Measurements from ENCODE around the gene SLBP. TPM values are rescaled to one million over a fixed set of nuclear protein-coding genes. Genes with fewer than 3 reads are reported as not detected.
A peak's percentile ranks its signal among the peaks of the same experiment; 100 is the strongest.

SLBP gene
- total and polyA plus RNA-seq, 2 of the 8 experiments (the other 6 are each of a cell fraction or from before 2014, with no cell fraction given): 44.1 to 49.0 TPM

DNA sequence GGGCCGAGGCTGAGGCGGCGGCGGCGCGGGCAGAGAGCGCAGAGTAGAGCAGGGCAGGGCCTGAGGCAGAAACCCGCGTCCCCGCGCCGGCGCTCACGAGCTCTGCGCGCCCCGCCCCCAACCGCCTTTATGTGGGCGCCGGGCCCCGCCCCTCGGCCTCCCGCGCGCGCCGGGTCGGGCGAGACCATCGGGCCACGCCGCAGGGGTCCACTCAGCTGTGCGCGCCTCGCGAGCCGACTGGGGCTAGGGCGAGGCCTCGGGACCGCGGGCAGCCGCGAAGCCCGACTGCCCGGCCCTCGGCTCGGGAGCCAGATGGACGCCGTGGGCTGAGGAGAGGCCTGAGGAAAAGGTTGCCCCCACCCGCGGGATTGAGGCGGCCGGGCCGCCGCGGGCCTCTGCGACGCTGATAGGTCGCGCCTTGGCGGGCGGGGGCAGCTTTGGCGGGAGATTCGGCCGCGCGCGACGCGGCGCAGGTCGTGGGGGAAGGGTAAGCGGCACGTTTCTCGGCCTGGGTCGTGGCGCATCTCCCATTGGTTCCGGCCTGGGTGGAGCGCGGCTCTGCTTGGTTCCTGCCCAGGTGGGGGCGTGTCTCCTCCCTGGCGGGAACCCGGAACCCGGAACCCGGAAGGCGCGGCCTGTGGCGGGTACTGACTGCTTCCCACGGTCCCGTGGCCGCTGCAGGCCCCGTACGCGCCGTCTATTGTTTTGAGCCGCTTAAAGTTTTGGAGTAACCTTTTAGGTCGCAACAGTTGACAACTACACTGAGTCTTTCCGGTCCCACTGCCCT lies at the start of gene SLBP (continued):
- TF ChIP-seq CTBP2 (IDR thresholded peaks at IDR 0.05; ENCODE audit: borderline replicate concordance, insufficient read depth, insufficient read length, low read length) (peak; percentile 67), EZH2 (IDR thresholded peaks at IDR 0.05; ENCODE audit: low read depth, low read length, severe bottlenecking) (peak; percentile 7), SP4 (IDR thresholded peaks at IDR 0.05; ENCODE audit: low read length) (no peak), BCL11A (IDR thresholded peaks at IDR 0.05; ENCODE audit: low read depth in 2 of 2, low read length in 2 of 2) (no peak), GABPA (IDR thresholded peaks at IDR 0.05; ENCODE audit: borderline replicate concordance, insufficient read depth, low read length) (no peak), BACH1 (IDR thresholded peaks at IDR 0.05; ENCODE audit: low read length) (peak; percentile 86; the same call in 1 of the 2 replicates), BRCA1 (IDR thresholded peaks at IDR 0.05; ENCODE audit: low read depth, low read length) (no peak), TEAD4 (IDR thresholded peaks at IDR 0.05; ENCODE audit: low read depth, low read length) (peak; percentile 49; the same call in 1 of the 2 replicates), HDAC6 (IDR thresholded peaks at IDR 0.05; ENCODE audit: low read depth, low read length) (no peak), RAD21 (IDR thresholded peaks at IDR 0.05 in 1 of 2, conservative IDR thresholded peaks at IDR 0.05 in 1 of 2; ENCODE audit: low read depth in 2 of 2, low read length in 2 of 2) (no peak), HDAC2 (IDR thresholded peaks at IDR 0.05; ENCODE audit: borderline replicate concordance in 1 of 2, low read depth in 2 of 2, low read length in 2 of 2) (peak; percentile 14 to 41; a peak in 1 of 4 replicates), POLR2AphosphoS5 (IDR thresholded peaks at IDR 0.05; ENCODE audit: low read depth, low read length) (peak; percentile 78), CHD1 (IDR thresholded peaks at IDR 0.05; ENCODE audit: low read depth, low read length) (no peak; the same call in 1 of the 2 replicates), EP300 (IDR thresholded peaks at IDR 0.05; ENCODE audit: borderline replicate concordance in 1 of 2, low read depth in 2 of 2, low read length in 2 of 2) (peak in 1 of 2 experiments; percentile 17; a peak in 1 of 3 replicates), MAFK (IDR thresholded peaks at IDR 0.05; ENCODE audit: low read depth, low read length) (no peak)
- TF ChIP-seq, protein P1, sequence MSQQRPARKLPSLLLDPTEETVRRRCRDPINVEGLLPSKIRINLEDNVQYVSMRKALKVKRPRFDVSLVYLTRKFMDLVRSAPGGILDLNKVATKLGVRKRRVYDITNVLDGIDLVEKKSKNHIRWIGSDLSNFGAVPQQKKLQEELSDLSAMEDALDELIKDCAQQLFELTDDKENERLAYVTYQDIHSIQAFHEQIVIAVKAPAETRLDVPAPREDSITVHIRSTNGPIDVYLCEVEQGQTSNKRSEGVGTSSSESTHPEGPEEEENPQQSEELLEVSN (IDR thresholded peaks at IDR 0.05): peak; percentile 96
- TF ChIP-seq, protein P2, sequence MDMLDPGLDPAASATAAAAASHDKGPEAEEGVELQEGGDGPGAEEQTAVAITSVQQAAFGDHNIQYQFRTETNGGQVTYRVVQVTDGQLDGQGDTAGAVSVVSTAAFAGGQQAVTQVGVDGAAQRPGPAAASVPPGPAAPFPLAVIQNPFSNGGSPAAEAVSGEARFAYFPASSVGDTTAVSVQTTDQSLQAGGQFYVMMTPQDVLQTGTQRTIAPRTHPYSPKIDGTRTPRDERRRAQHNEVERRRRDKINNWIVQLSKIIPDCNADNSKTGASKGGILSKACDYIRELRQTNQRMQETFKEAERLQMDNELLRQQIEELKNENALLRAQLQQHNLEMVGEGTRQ (IDR thresholded peaks at IDR 0.05; ENCODE audit: low read length): no peak
- TF ChIP-seq, protein P3, sequence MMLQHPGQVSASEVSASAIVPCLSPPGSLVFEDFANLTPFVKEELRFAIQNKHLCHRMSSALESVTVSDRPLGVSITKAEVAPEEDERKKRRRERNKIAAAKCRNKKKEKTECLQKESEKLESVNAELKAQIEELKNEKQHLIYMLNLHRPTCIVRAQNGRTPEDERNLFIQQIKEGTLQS (IDR thresholded peaks at IDR 0.05; ENCODE audit: insufficient read depth, low read depth, low read length): no peak
- TF ChIP-seq, protein P4, sequence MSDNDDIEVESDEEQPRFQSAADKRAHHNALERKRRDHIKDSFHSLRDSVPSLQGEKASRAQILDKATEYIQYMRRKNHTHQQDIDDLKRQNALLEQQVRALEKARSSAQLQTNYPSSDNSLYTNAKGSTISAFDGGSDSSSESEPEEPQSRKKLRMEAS (IDR thresholded peaks at IDR 0.05): peak; percentile 92

Data from H1 (cell line).